ENCODE data around the gene LCE1B.

Gene LCE1B

GRCh38 chr1:152827173-152827572 lies 15.4 kb downstream of the LCE1B start, which contains the start of gene LCE1A:
TSS of gene LCE1A (plus strand) at chr1:152827473. CDS start at chr1:152827473, 0 bp downstream.
- Histone ChIP-seq H3K27me3 (ENCODE audit: low read length) (no peaks in the 10 kb centered on the region), H3K4me2 (ENCODE audit: low read depth, low read length, poor library complexity, severe bottlenecking) (no peak within 1 kb of the TSS), H3K79me2 (ENCODE audit: insufficient read depth, low read length) (no peaks in the 10 kb centered on the region), H3K9me2 (replicated peaks; ENCODE audit: insufficient read depth, low read length) (no peaks in the 10 kb centered on the region), H2AFZ (ENCODE audit: low read depth, low read length, severe bottlenecking) (no peak within 1 kb of the TSS), H3K9ac (ENCODE audit: low read length) (no peak within 1 kb of the TSS), H4K20me1 (ENCODE audit: low read depth, low read length) (no peaks in the 10 kb centered on the region), H3K36me3 (ENCODE audit: low read length) (no peaks in the 10 kb centered on the region), H3K27ac (ENCODE audit: low read depth, low read length) (no peak within 1 kb of the TSS), H3K4me3 (ENCODE audit: insufficient read depth, low read length, poor library complexity, severe bottlenecking) (no peak within 1 kb of the TSS), H3K9me3 (ENCODE audit: insufficient read depth, low read length) (no peaks in the 10 kb centered on the region), H3F3A (ENCODE audit: insufficient read depth) (no peaks in the 10 kb centered on the region)
- TF ChIP-seq EZH2phosphoT487 (conservative IDR thresholded peaks at IDR 0.05; ENCODE audit: low read length) (no peak), CTCF (IDR thresholded peaks at IDR 0.05; ENCODE audit: insufficient read depth, low read length, poor library complexity, severe bottlenecking) (no peak)

- H3K4me2 ChIP-seq (ENCODE audit: low read depth, low read length, poor library complexity, severe bottlenecking) = no peak overlapping the region
- H4K20me1 ChIP-seq (ENCODE audit: low read depth, low read length) = no peaks in the 10 kb centered on the region
- H3K79me2 ChIP-seq (ENCODE audit: insufficient read depth, low read length) = no peaks in the 10 kb centered on the region
- H3K4me3 ChIP-seq (ENCODE audit: insufficient read depth, low read length, poor library complexity, severe bottlenecking) = no peak overlapping the region
- H3K9ac ChIP-seq (ENCODE audit: low read length) = no peak overlapping the region
- H3K9me3 ChIP-seq (ENCODE audit: insufficient read depth, low read length) = no peaks in the 10 kb centered on the region
- H3F3A ChIP-seq (ENCODE audit: insufficient read depth) = no peaks in the 10 kb centered on the region
- no peaks in the 10 kb centered on the region for H3K36me3 ChIP-seq (ENCODE audit: low read length)
- H3K9me2 ChIP-seq (replicated peaks; ENCODE audit: insufficient read depth, low read length) = no peaks in the 10 kb centered on the region
- no peak overlapping the region for H3K27ac ChIP-seq (ENCODE audit: low read depth, low read length)
- H3K27me3 ChIP-seq (ENCODE audit: low read length) = no peaks in the 10 kb centered on the region
- no peak overlapping the region for H2AFZ ChIP-seq (ENCODE audit: low read depth, low read length, severe bottlenecking)
- no peak for TF ChIP-seq EZH2phosphoT487 (conservative IDR thresholded peaks at IDR 0.05; ENCODE audit: low read length)
- TF ChIP-seq CTCF (IDR thresholded peaks at IDR 0.05; ENCODE audit: insufficient read depth, low read length, poor library complexity, severe bottlenecking) = no peak
These were observed 25.1 kb downstream of the LCE1B start for GRCh38 chr1:152836870-152837269.

GRCh38 chr1:152842556-152842955 lies 30.8 kb downstream of the LCE1B start, which contains the start of gene LCE6A:
TSS of gene LCE6A (plus strand) at chr1:152842856. CDS start at chr1:152843521, 665 bp downstream.
- Histone ChIP-seq H3K4me3 (ENCODE audit: insufficient read depth, low read length, poor library complexity, severe bottlenecking) (no peak within 1 kb of the TSS), H3K4me2 (ENCODE audit: low read depth, low read length, poor library complexity, severe bottlenecking) (no peak within 1 kb of the TSS), H3F3A (ENCODE audit: insufficient read depth) (no peaks in the 10 kb centered on the region), H4K20me1 (ENCODE audit: low read depth, low read length) (no peaks in the 10 kb centered on the region), H3K79me2 (ENCODE audit: insufficient read depth, low read length) (no peaks in the 10 kb centered on the region), H3K9me2 (replicated peaks; ENCODE audit: insufficient read depth, low read length) (no peaks in the 10 kb centered on the region), H2AFZ (ENCODE audit: low read depth, low read length, severe bottlenecking) (no peak within 1 kb of the TSS), H3K27ac (ENCODE audit: low read depth, low read length) (no peak within 1 kb of the TSS), H3K9me3 (ENCODE audit: insufficient read depth, low read length) (no peaks in the 10 kb centered on the region), H3K36me3 (ENCODE audit: low read length) (no peaks in the 10 kb centered on the region), H3K9ac (ENCODE audit: low read length) (no peak within 1 kb of the TSS), H3K27me3 (ENCODE audit: low read length) (no peaks in the 10 kb centered on the region)
- no peak for TF ChIP-seq EZH2phosphoT487 (conservative IDR thresholded peaks at IDR 0.05; ENCODE audit: low read length)
- TF ChIP-seq CTCF (IDR thresholded peaks at IDR 0.05; ENCODE audit: insufficient read depth, low read length, poor library complexity, severe bottlenecking) = no peak

Measured in SU-DHL-6 (cell line).